ENCODE data around the gene HK3. TPM values are rescaled to one million over a fixed set of nuclear protein-coding genes. Genes with fewer than 3 reads are reported as not detected.

Gene HK3
- total and polyA plus RNA-seq, 9 of the 15 experiments (the other 6 are each of a cell fraction or from before 2014, with no cell fraction given) = 0.16 TPM; not detected in 8

GRCh38 chr5:176837707-176838115 is 61.4 kb downstream of the HK3 start (continued):
- TF ChIP-seq ZBTB2 (IDR thresholded peaks at IDR 0.05) (no peak), ZNF175 (CRISPR knock-in tag; IDR thresholded peaks at IDR 0.05; ENCODE audit: low read depth) (peak; percentile 97), NBN (IDR thresholded peaks at IDR 0.05; ENCODE audit: low read depth) (no peak), NR2C2 (CRISPR knock-in tag; IDR thresholded peaks at IDR 0.05) (peak; percentile 95), NR2C2 (tag; IDR thresholded peaks at IDR 0.05) (no peak), SMAD4 (CRISPR knock-in tag; conservative IDR thresholded peaks at IDR 0.05) (peak; percentile 90), ATF4 (CRISPR knock-in tag; IDR thresholded peaks at IDR 0.05) (peak; percentile 53; the same call in 1 of the 2 replicates), ZNF146 (CRISPR knock-in tag; IDR thresholded peaks at IDR 0.05; ENCODE audit: unreplicated experiment) (peak; percentile 93), DMBX1 (CRISPR knock-in tag; IDR thresholded peaks at IDR 0.05; ENCODE audit: borderline replicate concordance) (peak; percentile 98), ZNF24 (IDR thresholded peaks at IDR 0.05) (peak; percentile 84; the same call in 1 of the 2 replicates), IRF1 (CRISPR knock-in tag; IDR thresholded peaks at IDR 0.05; ENCODE audit: borderline replicate concordance) (peak; percentile 99), HOMEZ (CRISPR knock-in tag; IDR thresholded peaks at IDR 0.05) (peak; percentile 51; the same call in 1 of the 2 replicates), ESRRB (CRISPR knock-in tag; IDR thresholded peaks at IDR 0.05; ENCODE audit: borderline replicate concordance) (no peak), CC2D1A (IDR thresholded peaks at IDR 0.05) (0 out of 2 replicates have a peak, but pooled peaks have one; percentile 18), HES1 (IDR thresholded peaks at IDR 0.05; ENCODE audit: low read depth) (no peak), AFF4 (CRISPR knock-in tag; IDR thresholded peaks at IDR 0.05) (peak; percentile 100), CREM (IDR thresholded peaks at IDR 0.05; ENCODE audit: low read depth) (peak; percentile 90)

Data from K562 (cell line).